Upper lobe of left lung (tissue), 6 donors: ENCODE data around the gene CTSH. TPM values are rescaled to one million over a fixed set of nuclear protein-coding genes. Genes with fewer than 3 reads are reported as not detected.

Source experiments
- ATAC-seq, 2 donors: fragments of 200-7000 bp; cut with Tn5 transposase; one replicate each; pipeline ENCODE4 v1.9.1; 2022; ENCODE audit warnings: mild to moderate bottlenecking in 2 of 2, moderate library complexity in 2 of 2; ENCODE audit not compliant: low FRiP score in 2 of 2
- DNase-seq, 2 donors: peaks; one replicate each; pipeline ENCODE4 v3.0.0-alpha.2; 2019 to 2020
- H3K27ac ChIP-seq, 4 donors: fragments of 200-600 bp; sonication (generic); one replicate each; pipeline ENCODE4 v1.5.1; 2016 to 2019
- H3K27me3 ChIP-seq, 4 donors: fragments of 200-600 bp; sonication (generic); one replicate each; pipeline ENCODE4 v1.5.1; 2017 to 2019
- H3K36me3 ChIP-seq, 4 donors: fragments of 200-600 bp; sonication (generic); one replicate each; pipeline ENCODE4 v1.5.1; 2016 to 2019
- H3K4me1 ChIP-seq, 4 donors: fragments of 200-600 bp; sonication (generic); one replicate each; pipeline ENCODE4 v1.5.1; 2018 to 2019
- H3K4me3 ChIP-seq, 4 donors: fragments of 200-600 bp; sonication (generic); one replicate each; pipeline ENCODE4 v1.5.1; 2017 to 2019; ENCODE audit warnings: mild to moderate bottlenecking in 2 of 4, moderate library complexity in 1 of 4
- H3K9me3 ChIP-seq, 4 donors: fragments of 200-600 bp; sonication (generic); one replicate each; pipeline ENCODE4 v1.5.1; 2018 to 2019
- EP300 ChIP-seq, 4 donors: sonication (generic); formaldehyde crosslinking; IDR thresholded peaks; one replicate each; pipeline ENCODE4 v1.5.1; 2017; ENCODE audit warnings: antibody characterized with exemption in 4 of 4, control low read depth in 2 of 4
- POLR2A ChIP-seq, 4 donors: fragments of 450-650 bp; IDR thresholded peaks; one replicate each; pipeline ENCODE4 v1.5.1; 2016 to 2017; ENCODE audit warnings: antibody characterized with exemption in 4 of 4, mild to moderate bottlenecking in 2 of 4
- POLR2AphosphoS5 ChIP-seq, 2 donors: sonication (generic); formaldehyde crosslinking; IDR thresholded peaks; one replicate each; pipeline ENCODE4 v1.5.1; 2017; ENCODE audit warnings: antibody characterized with exemption in 2 of 2
- WGBS, 2 donors: methylation state at CpG; one replicate each; pipeline ENCODE4 v1.1.5; 2017 to 2018; 5-methylcytosine and 5-hydroxymethylcytosine counted together
- total RNA-seq, 6 donors: library from RNA; depleted of rRNA in 4 of 6; stranded (reverse); fragments of >200 nt in 4 of 6; gene quantifications; one replicate each; pipeline versions ENCODE4 v1.1.0 to v1.2.1, GENCODE V29; 2016 to 2021
- TF ChIP-seq, protein P1 (sequence below), 6 experiments: fragments of 450-650 bp in 4 of 6; fragments of 200-600 bp in 2 of 6; sonication (generic) in 2 of 6; IDR thresholded peaks; one replicate each; pipeline ENCODE4 v1.5.1; 2016 to 2019; ENCODE audit warnings: antibody characterized with exemption in 6 of 6
- donor health status: DM: no; HTN: no; CAD: no; lungs with moderate emphysema.
- donor health status: DM: no; HTN: yes; CAD: no; lungs with severe emphysema.

The CTSH gene
- total RNA-seq, 6 donors from 2014 or later = 699 to 3,907 (median 1,498) TPM

DNA sequence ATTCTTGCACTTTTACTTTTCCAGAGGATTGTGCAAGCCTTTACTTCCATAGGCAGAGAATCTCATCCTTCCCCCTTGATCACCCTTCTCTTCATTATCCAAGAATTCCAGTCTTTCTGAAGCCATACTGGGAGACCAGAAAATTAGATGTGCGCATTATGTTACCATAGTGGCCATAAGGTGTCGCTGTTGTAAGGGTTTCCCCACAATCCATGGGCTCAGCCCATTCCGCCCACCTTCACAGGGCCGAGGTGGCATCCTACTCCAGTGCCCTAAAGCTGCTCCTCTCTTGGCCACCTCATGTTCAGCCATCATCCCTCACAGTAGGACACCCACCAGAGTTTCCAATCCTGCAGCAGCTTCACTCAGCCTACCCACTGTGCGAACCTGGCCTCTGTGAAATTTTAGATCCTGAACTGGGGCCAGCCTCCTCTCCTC lies 35.0 kb downstream of the CTSH start:
- no peak for TF ChIP-seq POLR2A (IDR thresholded peaks at IDR 0.05)
- TF ChIP-seq, protein P1, sequence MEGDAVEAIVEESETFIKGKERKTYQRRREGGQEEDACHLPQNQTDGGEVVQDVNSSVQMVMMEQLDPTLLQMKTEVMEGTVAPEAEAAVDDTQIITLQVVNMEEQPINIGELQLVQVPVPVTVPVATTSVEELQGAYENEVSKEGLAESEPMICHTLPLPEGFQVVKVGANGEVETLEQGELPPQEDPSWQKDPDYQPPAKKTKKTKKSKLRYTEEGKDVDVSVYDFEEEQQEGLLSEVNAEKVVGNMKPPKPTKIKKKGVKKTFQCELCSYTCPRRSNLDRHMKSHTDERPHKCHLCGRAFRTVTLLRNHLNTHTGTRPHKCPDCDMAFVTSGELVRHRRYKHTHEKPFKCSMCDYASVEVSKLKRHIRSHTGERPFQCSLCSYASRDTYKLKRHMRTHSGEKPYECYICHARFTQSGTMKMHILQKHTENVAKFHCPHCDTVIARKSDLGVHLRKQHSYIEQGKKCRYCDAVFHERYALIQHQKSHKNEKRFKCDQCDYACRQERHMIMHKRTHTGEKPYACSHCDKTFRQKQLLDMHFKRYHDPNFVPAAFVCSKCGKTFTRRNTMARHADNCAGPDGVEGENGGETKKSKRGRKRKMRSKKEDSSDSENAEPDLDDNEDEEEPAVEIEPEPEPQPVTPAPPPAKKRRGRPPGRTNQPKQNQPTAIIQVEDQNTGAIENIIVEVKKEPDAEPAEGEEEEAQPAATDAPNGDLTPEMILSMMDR (IDR thresholded peaks at IDR 0.05) = peak in 5 of 6 experiments; percentile 50 to 69 (median 62)
- Histone ChIP-seq H3K9me3 (no peaks in the 10 kb centered on the region), H3K4me3 (no peak overlapping the region), H3K4me1 (peaks cover 9 to 42% (median 19%) of the 10 kb centered on the region in 4 donors), H3K27me3 (no peaks in the 10 kb centered on the region), H3K27ac (no peak overlapping the region), H3K36me3 (peaks cover 0 to 90% (median 23%) of the 10 kb centered on the region in 4 donors)
- 48 to 49% methylated on average over 5 of the region's 5 CpGs for WGBS, 2 donors
- ATAC-seq (peak; percentile 60 to 78), DNase-seq (no peak)

DNA sequence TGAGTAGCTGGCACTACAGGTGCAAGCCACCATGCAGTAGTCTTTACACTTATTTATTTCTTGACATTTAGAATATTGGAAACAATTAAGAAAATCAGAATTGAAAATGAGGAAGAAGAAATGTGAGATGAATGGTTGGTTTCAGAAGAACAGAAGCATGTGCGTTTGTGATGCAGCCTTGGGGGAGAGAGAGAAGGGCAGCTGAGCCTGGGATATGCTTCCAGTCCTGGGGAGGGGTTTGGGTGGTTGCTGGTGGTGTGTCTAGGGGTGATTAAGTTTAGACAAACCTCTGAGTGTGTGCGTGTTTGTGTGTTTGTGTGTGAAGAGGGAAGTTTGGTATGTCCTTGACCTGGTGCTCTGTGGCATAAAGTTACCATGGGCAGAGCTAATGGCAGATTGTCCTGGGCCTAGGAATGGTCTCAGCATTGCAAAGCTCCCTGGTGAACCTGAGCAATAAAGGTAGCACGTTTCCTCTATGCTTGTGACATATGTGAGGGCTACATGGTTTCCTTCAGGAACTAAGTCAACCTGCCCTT lies 35.6 kb downstream of the CTSH start:
- H3K9me3 ChIP-seq = no peaks in the 10 kb centered on the region
- no peak for DNase-seq
- peaks cover 0 to 93% (median 26%) of the 10 kb centered on the region in 4 donors for H3K36me3 ChIP-seq
- ATAC-seq = no peak
- 54 to 60% methylated on average over 3 of the region's 3 CpGs for WGBS, 2 donors
- no peak overlapping the region for H3K4me3 ChIP-seq
- TF ChIP-seq EP300 (IDR thresholded peaks at IDR 0.05) (no peak), POLR2AphosphoS5 (IDR thresholded peaks at IDR 0.05) (no peak), POLR2A (IDR thresholded peaks at IDR 0.05) (no peak)
- TF ChIP-seq, protein P1 (IDR thresholded peaks at IDR 0.05) = no peak
- peaks cover 6 to 40% (median 16%) of the 10 kb centered on the region in 4 donors for H3K4me1 ChIP-seq
- no peaks in the 10 kb centered on the region for H3K27me3 ChIP-seq
- no peak overlapping the region for H3K27ac ChIP-seq

DNA sequence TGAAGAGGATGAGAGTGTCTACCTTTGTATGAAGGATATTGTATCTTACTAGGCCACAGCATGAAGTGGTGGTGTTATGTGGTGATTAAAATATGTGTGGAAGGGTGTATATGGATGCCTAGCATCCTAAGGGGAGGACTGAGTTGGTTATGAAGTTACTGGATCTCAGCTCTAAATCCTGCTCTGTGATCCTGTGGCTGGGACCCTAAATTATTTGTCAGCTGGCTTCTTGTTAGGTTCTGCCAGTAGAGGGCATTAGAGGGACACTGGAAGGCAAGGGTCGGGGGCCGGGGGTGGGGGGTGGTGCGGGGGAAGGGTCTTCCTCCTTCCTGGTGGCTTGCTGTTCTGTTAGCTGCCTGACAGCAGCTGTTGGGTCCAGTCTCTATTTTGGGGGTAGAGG lies 37.3 kb downstream of the CTSH start:
- Histone ChIP-seq H3K36me3 (peaks cover 3 to 93% (median 33%) of the 10 kb centered on the region in 4 donors), H3K4me1 (peaks cover 8 to 40% (median 15%) of the 10 kb centered on the region in 4 donors), H3K4me3 (no peak overlapping the region), H3K9me3 (no peaks in the 10 kb centered on the region), H3K27me3 (no peaks in the 10 kb centered on the region), H3K27ac (peak overlapping the region in 1 of 4 donors; percentile 8)
- no peak for DNase-seq
- ATAC-seq = no peak
- 53% methylated on average over 3 of the region's 3 CpGs; no CpG with 5 or more reads in 1 of the 2 donors for WGBS, 2 donors
- TF ChIP-seq, protein P1 (IDR thresholded peaks at IDR 0.05) = no peak
- no peak for TF ChIP-seq POLR2AphosphoS5 (IDR thresholded peaks at IDR 0.05)
- no peak for TF ChIP-seq POLR2A (IDR thresholded peaks at IDR 0.05)
- no peak for TF ChIP-seq EP300 (IDR thresholded peaks at IDR 0.05)

DNA sequence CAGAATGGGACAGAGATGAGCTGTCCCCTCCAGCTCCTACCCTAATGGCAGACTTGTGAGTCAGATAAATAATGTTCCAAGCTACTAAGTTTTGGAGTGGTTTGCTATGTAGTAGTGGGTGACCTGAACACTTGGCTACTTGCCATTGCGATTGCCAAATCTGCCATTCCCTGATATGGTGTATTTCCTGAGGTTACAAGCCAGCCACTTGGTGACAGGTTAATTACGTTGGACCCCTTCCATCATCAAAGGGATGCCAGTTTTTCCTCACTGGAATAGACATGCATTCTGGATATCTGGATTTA lies 38.6 kb downstream of the CTSH start:
- ATAC-seq = peak; percentile 50 to 75
- H3K27me3 ChIP-seq = no peaks in the 10 kb centered on the region
- H3K4me3 ChIP-seq = no peak overlapping the region
- no peaks in the 10 kb centered on the region for H3K9me3 ChIP-seq
- 60 to 65% methylated on average over 2 of the region's 2 CpGs for WGBS, 2 donors
- H3K36me3 ChIP-seq = peaks cover 9 to 93% (median 43%) of the 10 kb centered on the region in 4 donors
- DNase-seq = peak in 1 of 2 donors; percentile 78
- H3K4me1 ChIP-seq = peaks cover 10 to 46% (median 21%) of the 10 kb centered on the region in 4 donors
- TF ChIP-seq, protein P1 (IDR thresholded peaks at IDR 0.05) = no peak
- TF ChIP-seq POLR2AphosphoS5 (IDR thresholded peaks at IDR 0.05) = peak; percentile 10 to 45
- peak overlapping the region in 2 of 4 donors; percentile 25 to 32 for H3K27ac ChIP-seq
